ENCODE measurements around the gene PNMA6E.

DNA sequence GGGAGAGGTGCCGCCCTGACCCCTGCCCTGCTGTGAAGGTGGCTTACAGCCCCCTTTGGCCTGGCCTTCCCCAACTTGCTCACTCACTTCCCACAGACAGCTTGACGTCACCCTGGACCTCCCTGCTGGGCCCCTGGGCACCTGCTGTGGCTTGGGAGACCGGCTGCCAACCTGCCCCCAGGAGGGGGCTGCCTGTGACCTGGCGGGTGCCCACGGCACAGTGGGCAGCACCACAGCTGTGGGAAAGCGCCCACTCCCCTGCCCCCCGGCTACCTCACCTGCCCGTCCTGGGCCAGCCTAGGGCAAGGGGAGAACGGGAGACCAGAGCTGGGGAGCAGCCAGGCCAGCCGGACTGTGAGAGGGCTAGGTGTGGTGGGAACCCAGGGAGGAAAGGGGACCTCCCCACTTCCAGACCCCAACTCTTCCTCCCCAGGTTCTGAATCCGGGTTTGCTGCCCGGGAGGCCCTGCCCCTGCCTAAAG lies 7.8 kb upstream of the PNMA6E start:
- TF ChIP-seq EZH2 (IDR thresholded peaks at IDR 0.05): no peak
- no peak for TF ChIP-seq POLR2AphosphoS5 (IDR thresholded peaks at IDR 0.05; ENCODE audit: borderline replicate concordance, low read depth, low read length)

Data from SK-N-MC (cell line).